NT2/D1 (cell line): ENCODE results near the gene NASP.
A peak's percentile ranks its signal among the peaks of the same experiment; 100 is the strongest.

Experiments
- SUZ12 ChIP-seq: IDR thresholded peaks from 2 replicates; pipeline ENCODE4 v1.6.1; 2011; ENCODE audit not compliant: insufficient read length, insufficient read depth; ENCODE audit errors: extremely low read depth
- YY1 ChIP-seq: IDR thresholded peaks from 2 replicates; pipeline ENCODE4 v1.6.1; 2011; ENCODE audit not compliant: insufficient read length, insufficient read depth
- ZNF274 ChIP-seq: IDR thresholded peaks from 2 replicates; pipeline ENCODE4 v1.6.1; 2011; ENCODE audit warnings: mild to moderate bottlenecking, low read depth, low read length

GRCh38 chr1:45584351-45585109 is 689 bp downstream of the NASP start:
- TF ChIP-seq YY1 (peak; percentile 76), SUZ12 (no peak), ZNF274 (no peak)
